ENCODE measurements around the gene GSK3B. TPM values are rescaled to one million over a fixed set of nuclear protein-coding genes. Genes with fewer than 3 reads are reported as not detected.

Gene GSK3B
- total and polyA plus RNA-seq, 2 donors (not counting 3 experiments of a cell fraction or from before 2014, with no cell fraction given), result 22.1 to 50.1 TPM

DNA sequence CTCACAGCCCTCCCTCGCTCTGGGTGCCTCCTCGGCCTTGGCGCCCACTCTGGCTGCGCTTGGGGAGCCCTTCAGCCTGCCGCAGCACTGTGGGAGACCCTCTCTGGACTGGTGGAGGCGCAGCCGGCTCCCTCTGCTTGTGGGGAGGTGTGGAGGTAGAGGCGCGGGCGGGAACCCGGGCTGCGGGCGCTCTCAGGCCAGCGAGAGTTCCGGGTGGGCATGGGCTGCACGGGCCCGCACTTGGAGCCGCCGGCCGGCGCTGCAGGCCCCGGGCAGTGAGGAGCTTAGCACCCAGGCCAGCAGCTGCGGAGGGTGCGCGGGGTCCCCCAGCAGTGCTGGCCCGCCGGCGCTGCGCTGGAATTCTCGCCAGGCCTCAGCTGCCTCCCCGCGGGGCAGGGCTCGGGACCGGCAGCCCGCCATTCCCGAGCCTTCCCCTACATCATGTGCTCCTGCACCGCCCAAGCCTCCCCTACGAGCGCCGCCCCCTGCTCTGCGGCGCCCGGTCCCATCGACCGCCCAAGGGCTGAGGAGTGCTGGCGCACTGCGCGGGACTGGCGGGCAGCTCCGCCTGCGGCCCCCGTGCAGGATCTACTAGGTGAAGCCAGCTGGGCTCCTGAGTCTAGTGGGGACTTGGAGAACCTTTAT is 46.0 kb upstream of the GSK3B start:
- ChIA-PET CTCF (interaction anchor here (0.8 kb wide), 1 partner anchor 192 kb away, joined by 3 read pairs; no protein-coding TSS in a partner anchor), POLR2A (interaction anchor here (0.6 to 1.6 kb wide), 2 partner anchors 13 to 45 kb away, joined by 3 to 4 read pairs; no protein-coding TSS in a partner anchor)
- Histone ChIP-seq H3K36me3 (ENCODE audit: control insufficient read depth in 2 of 2, extremely low read depth in 1 of 2, insufficient read depth in 2 of 2, low read length in 2 of 2) (no peaks in the 10 kb centered on the region), H4K20me1 (replicated peaks; ENCODE audit: control insufficient read depth, extremely low read depth, insufficient read depth, low read length) (no peaks in the 10 kb centered on the region), H3K27me3 (ENCODE audit: control insufficient read depth in 2 of 2, insufficient read depth in 2 of 2, low read length in 2 of 2) (no peaks in the 10 kb centered on the region), H3K79me2 (ENCODE audit: control insufficient read depth, insufficient read depth, low read length) (no peaks in the 10 kb centered on the region), H3K4me1 (ENCODE audit: control insufficient read depth, extremely low read depth, insufficient read depth, low read length) (peaks cover 5% of the 10 kb centered on the region), H2AFZ (ENCODE audit: low read depth, low read length) (no peak overlapping the region), H3K27ac (ENCODE audit: insufficient read depth, low read depth, low read length) (no peak overlapping the region), H3K9ac (replicated peaks; ENCODE audit: extremely low read depth, insufficient read depth, low read length) (no peak overlapping the region), H3K9me1 (replicated peaks; ENCODE audit: control insufficient read depth, extremely low read depth, insufficient read depth, low read length) (no peaks in the 10 kb centered on the region), H3K4me3 (replicated peaks in 1 of 3; ENCODE audit: insufficient read depth in 1 of 3, low read depth in 1 of 3, low read length in 3 of 3) (no peak overlapping the region), H3K9me3 (replicated peaks; ENCODE audit: control insufficient read depth, insufficient read depth, low read length) (no peaks in the 10 kb centered on the region), H3K4me2 (ENCODE audit: insufficient read depth, low read length) (no peak overlapping the region)
- TF ChIP-seq POLR2AphosphoS5 (IDR thresholded peaks at IDR 0.05; ENCODE audit: insufficient read depth, low read depth, low read length) (no peak), POLR2A (IDR thresholded peaks at IDR 0.05; ENCODE audit: low read depth, low read length) (no peak), GATA2 (IDR thresholded peaks at IDR 0.05; ENCODE audit: insufficient read depth, insufficient read length, low read depth, low read length) (no peak), FOS (IDR thresholded peaks at IDR 0.05; ENCODE audit: borderline replicate concordance, insufficient read depth, low read length) (no peak), EZH2 (IDR thresholded peaks at IDR 0.05; ENCODE audit: borderline replicate concordance, low read depth, low read length, severe bottlenecking) (no peak), JUN (IDR thresholded peaks at IDR 0.05; ENCODE audit: borderline replicate concordance, insufficient read depth, insufficient read length, low read depth) (no peak), MYC (IDR thresholded peaks at IDR 0.05; ENCODE audit: low read depth, low read length) (no peak)
- TF ChIP-seq, protein P1, sequence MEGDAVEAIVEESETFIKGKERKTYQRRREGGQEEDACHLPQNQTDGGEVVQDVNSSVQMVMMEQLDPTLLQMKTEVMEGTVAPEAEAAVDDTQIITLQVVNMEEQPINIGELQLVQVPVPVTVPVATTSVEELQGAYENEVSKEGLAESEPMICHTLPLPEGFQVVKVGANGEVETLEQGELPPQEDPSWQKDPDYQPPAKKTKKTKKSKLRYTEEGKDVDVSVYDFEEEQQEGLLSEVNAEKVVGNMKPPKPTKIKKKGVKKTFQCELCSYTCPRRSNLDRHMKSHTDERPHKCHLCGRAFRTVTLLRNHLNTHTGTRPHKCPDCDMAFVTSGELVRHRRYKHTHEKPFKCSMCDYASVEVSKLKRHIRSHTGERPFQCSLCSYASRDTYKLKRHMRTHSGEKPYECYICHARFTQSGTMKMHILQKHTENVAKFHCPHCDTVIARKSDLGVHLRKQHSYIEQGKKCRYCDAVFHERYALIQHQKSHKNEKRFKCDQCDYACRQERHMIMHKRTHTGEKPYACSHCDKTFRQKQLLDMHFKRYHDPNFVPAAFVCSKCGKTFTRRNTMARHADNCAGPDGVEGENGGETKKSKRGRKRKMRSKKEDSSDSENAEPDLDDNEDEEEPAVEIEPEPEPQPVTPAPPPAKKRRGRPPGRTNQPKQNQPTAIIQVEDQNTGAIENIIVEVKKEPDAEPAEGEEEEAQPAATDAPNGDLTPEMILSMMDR (IDR thresholded peaks at IDR 0.05; ENCODE audit: extremely low read depth in 1 of 2, insufficient read depth in 1 of 2, low read depth in 1 of 2, low read length in 2 of 2), result no peak
- TF ChIP-seq, protein P2, sequence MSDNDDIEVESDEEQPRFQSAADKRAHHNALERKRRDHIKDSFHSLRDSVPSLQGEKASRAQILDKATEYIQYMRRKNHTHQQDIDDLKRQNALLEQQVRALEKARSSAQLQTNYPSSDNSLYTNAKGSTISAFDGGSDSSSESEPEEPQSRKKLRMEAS (IDR thresholded peaks at IDR 0.05; ENCODE audit: insufficient read depth, insufficient read length), result no peak
- FAIRE-seq (no peak), DNase-seq (ENCODE audit: low read depth, low spot score) (no peak)
- dilution Hi-C loops (cut with MboI; ENCODE audit: extremely low pct_ligation_motif_present, low sequenced_read_pairs) (no loop called here), intact Hi-C loops (cut with micrococcal nuclease) (no loop called here)
- BruUV-seq (replicated peaks), result no TSS peak
